Measurements from ENCODE around the gene PFN3.

Gene PFN3

DNA sequence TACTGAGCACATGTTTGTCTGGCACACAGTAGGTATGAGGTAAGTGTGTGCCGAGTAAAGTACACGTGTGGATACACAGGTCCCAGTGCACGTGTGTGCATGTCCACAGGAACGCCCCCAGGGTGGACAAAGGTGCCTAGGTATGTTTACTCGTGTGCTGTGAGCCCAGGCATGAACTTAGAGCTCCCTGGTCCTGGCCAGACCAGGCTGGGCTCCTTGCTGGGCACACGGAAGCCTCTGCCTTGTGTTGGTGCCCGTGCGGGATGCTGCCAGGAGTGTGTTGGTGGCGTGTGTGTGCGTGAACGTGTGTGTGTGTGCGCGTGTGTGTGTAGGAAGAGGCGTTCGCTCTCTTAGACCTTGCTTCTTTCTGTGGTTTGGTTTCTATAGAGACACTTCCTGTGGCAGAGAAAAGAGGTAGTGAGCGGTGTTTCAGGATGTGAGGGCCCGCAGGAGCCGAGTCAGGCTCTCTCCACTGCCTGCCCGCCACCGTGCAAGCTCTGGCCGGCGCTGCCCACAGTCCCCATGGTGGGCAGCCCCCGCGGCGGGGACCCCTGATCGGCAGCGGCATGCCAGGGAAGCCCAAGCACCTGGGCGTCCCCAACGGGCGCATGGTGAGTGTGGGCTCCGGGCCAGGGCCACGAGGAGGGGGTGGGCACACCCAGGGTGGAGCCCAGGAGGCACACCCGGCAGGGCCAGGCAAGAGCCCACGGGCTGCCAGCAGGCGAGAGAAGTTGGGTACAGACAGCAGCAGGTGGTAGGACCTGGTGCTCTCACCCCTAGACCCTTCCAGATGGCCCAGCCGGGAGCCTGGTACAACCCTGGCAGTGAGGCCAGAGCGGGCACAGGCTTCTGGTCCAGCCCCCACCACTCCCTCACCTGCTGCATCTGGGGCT is 42.8 kb downstream of the PFN3 start, which contains the start of gene RGS14:
Gene RGS14, plus strand, starts transcription at position 466 of the 893 bp plus-strand sequence. Its CDS starts 101 bp downstream, at position 567.
- peak; percentile 95 for DNase-seq

DNA sequence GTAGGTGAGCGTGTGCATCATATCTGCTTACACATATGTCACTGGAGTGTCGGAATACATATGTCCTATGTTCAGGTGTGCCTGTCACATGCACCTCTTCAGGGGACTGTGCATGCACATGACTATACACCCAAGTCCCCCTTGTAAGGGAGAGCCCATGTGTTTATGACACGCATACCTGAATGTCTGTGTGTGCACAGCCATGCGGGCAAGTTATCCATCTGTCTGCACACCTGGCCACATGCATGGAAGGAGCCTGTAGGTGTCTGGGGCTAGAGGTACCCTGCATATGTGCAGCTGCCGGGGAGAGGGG is 43.4 kb downstream of the PFN3 start:
- DNase-seq: no peak

DNA sequence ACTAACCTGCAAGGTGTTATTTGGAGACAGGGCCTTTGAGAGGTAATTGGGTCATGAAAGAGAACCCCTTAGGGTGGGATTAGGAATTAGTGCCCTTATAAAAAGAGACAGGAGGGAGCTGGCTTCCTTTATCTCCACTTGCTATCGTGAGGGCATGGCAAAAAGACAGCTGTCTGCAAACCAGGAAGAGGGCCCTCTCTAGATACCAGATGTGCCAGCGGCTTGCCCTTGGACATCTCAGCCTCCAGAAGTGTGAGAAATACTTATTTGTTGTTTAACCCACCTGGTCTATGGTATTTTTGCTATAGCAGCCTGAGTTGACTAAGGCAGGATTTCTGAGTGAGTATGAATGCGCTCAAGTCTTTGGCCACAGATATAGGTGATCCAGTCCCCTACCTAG is 43.7 kb downstream of the PFN3 start:
- DNase-seq: peak; percentile 75

DNA sequence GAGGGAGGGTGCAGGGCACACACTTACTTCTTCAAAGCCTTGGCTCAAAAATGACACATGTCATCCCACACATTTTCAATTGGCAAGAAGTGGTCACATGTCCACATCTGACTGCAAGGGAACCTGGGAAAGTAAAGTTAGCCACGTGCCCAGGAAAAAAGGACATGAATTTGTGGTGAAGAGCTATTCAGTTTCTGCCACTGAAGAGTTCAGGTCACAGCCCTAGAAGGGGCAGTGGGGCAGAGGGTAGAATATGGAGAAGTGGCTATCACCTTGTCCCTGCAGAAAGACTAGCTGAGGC is 44.6 kb downstream of the PFN3 start:
- DNase-seq: peak; percentile 33

DNA sequence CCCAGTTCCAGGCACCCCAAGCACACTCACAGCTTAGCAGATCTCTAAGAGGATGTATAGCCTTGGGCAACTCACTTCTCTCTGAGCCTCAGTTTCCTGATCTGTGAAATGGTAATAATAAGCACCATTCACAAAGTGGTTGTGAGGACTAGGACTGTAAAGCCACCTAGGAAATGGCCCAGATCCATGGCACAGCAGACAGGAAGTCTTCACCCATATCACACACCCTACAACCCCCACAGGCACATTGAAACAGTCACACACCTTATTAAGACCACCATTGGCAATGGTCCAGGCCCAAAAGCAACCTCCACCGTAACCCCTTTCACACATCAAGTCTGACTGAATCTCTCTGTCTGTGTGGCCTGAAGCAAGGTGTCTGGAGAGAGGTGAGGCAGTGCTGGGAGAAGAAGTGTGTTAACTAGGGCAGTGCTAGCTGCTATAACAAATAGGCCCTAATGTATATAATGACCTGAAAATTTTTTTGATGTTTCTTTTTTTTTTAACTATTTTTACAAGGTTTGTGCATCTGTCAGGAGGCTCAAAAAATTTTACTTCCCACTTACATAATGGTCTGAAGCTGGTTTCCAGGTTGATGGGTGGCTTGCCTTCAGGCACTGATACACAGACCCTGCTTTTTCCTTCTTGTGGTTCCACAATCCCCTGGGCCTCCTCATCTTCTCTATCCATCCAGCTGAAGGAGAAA is 45.1 kb downstream of the PFN3 start:
- DNase-seq: no peak

DNA sequence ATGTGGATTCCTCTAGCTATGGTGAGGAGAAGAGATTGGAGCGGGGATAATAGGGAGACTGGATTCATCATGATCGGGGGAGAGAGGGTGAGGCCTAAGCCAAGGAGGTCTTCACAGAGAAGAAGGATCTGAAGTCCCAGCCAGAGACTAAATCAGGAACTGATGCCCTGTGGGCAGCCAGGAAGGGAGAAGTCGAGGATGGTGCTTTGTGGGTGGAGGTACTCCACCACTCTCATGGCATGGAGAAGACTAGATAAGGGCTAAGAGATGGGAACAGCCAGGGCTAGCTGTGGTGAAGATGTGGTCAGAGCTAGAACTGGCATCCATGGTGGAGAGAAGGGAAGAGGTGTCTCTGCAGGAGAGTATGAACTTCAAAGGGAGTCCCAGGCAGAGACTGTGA is 45.8 kb downstream of the PFN3 start:
- peak; percentile 42 for DNase-seq

DNA sequence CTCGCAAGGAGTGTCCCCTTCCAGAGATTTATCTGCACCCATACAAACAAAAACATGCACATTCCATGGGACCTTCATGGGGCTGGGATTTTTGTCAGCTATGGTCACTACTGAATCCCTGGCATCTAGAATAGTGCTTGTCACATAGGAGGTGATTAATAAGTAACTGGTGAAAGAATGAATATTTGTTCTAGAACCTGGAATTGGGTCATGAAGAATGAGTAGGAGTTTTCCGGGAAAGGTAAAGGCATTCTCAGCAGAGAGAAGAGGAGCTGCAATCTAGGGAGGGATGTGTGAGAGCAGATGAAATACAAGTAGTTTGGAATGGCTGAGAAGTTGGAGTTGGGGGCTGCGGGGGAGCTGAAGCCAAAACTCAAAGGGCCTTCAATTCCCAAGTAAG is 46.2 kb downstream of the PFN3 start:
- no peak for DNase-seq

DNA sequence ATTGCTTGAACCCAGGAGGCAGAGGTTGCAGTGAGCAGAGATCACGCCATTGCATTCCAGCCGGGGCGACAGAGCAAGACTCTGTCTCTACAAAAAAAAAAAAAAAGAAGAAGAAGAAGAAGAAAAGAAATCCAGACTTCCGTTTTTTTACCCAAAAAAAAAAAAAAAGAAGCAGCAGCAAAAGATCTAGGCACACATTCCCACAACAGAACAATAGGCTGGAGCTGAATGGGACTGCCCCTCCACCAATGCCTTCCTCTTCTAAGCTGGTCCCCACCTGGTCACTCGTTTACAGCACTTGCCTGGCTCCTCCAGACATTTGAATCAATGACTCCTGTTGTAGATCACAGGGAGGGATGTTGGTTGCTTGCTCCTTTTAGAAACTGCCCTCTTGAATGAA is 47.4 kb downstream of the PFN3 start:
- no peak for DNase-seq

DNA sequence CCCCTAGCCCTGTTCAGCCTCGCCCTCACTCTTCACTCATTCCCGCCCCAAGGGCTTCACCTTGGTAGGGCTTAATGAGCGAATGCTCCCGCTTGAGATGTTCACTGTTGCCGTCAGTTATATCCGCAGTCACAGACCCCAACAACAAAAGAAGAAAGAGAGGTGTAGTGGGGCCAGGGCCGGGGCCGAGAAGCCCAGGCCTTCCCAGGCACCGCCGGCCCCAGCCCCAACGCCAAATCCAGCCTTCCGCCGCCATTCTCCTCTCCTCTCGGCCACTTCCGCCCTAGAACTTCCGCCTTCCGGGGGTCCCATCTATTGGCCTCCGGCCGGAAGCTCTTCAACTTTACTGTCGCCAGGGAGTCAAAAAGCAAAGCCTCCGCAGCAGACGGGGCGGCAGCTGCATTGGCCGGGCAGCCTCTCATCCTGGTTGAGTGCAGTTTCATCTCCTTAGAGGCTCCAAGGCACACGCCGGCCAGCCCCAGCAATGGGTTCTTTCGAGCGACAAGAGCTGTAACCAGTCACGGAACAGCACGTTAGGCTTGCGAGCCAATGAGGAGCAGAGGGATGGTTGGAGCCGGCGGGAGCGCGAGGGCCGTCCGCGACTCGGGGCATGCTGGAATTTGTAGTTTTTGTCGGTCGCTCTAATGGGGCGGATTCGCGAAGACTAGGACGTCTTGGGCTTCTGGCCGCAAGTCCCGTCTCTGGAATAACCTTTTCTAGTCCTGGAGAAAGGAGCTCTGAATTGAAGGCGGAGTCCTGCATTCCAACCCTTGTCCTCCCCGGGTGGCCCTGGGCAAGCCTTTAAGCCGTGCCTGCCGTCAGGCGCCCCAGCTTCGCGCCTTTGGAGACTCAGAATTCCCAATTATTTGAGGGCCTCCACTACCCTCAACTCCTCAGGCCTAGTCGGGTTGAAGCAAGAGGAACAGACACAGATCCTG is 48.8 kb downstream of the PFN3 start, which contains the start of gene LMAN2:
Gene LMAN2, minus strand, starts transcription at position 277 of the 938 bp plus-strand sequence. Its CDS starts 21 bp downstream, at position 256.
- peak; percentile 98 for DNase-seq

DNA sequence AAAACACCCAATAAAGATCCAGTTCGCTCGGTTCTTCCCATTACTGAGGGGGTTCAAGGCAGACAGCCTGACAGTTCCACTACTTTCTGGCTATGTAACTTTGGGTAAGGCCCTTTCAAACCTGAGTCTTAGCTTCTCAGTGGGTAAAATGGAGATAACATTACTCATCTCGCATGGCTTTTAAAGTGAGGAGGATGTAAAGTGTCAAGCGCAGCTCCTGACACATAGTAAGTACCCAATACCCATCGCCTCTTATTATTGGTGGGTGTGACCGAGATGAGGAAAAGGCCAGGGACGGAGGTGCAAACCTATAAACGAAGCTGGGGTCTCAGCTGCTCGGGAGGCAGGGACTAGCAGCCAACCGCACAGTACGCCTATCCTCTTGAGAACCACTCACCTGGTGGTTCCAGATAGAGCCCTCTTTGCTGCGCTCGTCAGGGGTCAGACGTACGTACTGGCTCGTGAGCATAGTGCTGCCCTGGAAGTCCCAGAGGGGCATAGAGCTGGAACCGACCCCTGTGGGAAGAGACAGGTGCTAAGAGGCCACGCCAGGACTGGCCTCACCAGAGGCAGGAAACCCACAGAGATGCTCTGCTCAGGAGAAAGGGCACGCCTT is 49.6 kb downstream of the PFN3 start:
- DNase-seq: no peak

Data from hematopoietic multipotent progenitor cell treated with erythropoietin and hydrocortisone succinate and interleukin-3 and kit ligand, for 6 days (in vitro differentiated cells).